HepG2 (cell line): ENCODE results near the gene AK3. TPM values are rescaled to one million over a fixed set of nuclear protein-coding genes. Genes with fewer than 3 reads are reported as not detected.

Source experiments
- AGO2 ChIP-seq: fragments of 200-400 bp; formaldehyde crosslinking; optimal IDR thresholded peaks from 2 replicates; pipeline ENCODE3; 2017; ENCODE audit warnings: mild to moderate bottlenecking, low read depth, low read length, moderate library complexity
- BCL6 ChIP-seq: IDR thresholded peaks from 2 replicates; pipeline ENCODE4 v1.6.1; 2016; ENCODE audit warnings: missing genetic modification reagents, missing compliant biosample characterization
- CREB1 ChIP-seq, 2 experiments: fragments of 450-650 bp in 1 of 2; IDR thresholded peaks; 2 replicates each; pipeline ENCODE4 v1.6.1; 2016 to 2017; ENCODE audit warnings: control low read depth in 1 of 2, mild to moderate bottlenecking in 1 of 2, missing compliant biosample characterization in 1 of 2, missing genetic modification characterization in 1 of 2
- EZH2 ChIP-seq: conservative IDR thresholded peaks from 2 replicates; pipeline ENCODE4 v1.6.1; 2012; ENCODE audit warnings: mild to moderate bottlenecking, low read depth, low read length, moderate library complexity
- HOXA9 ChIP-seq: sonication (generic); formaldehyde crosslinking; IDR thresholded peaks from 2 replicates; pipeline ENCODE4 v1.8.1; 2022; ENCODE audit warnings: missing genetic modification reagents, mild to moderate bottlenecking, moderate library complexity, borderline replicate concordance
- KDM6A ChIP-seq: IDR thresholded peaks from 2 replicates; pipeline ENCODE4 v1.6.1; 2016; ENCODE audit warnings: low read depth
- NONO ChIP-seq, 2 experiments: fragments of 450-650 bp in 1 of 2; sonication (generic) in 1 of 2; formaldehyde crosslinking in 1 of 2; IDR thresholded peaks in 1 of 2; conservative IDR thresholded peaks in 1 of 2; 2 replicates each; pipeline versions ENCODE4 v1.6.1 to v1.8.0; 2017 to 2022; ENCODE audit warnings: mild to moderate bottlenecking in 1 of 2, missing genetic modification reagents in 1 of 2, moderate library complexity in 1 of 2
- NR2F1 ChIP-seq, 2 experiments: fragments of 450-650 bp in 1 of 2; formaldehyde crosslinking in 1 of 2; IDR thresholded peaks; 2 replicates each; pipeline versions ENCODE4 v1.5.0 to v1.6.1; 2016 to 2020; ENCODE audit warnings: mild to moderate bottlenecking in 1 of 2, missing compliant biosample characterization in 1 of 2, missing genetic modification reagents in 1 of 2, moderate library complexity in 1 of 2
- RFX1 ChIP-seq: fragments of 450-650 bp; IDR thresholded peaks from 2 replicates; pipeline ENCODE4 v1.6.1; 2017
- SOX5 ChIP-seq: IDR thresholded peaks from 2 replicates; pipeline ENCODE4 v1.6.1; 2016; ENCODE audit warnings: borderline replicate concordance
- SP5 ChIP-seq: IDR thresholded peaks from 2 replicates; pipeline ENCODE4 v1.6.1; 2016; ENCODE audit warnings: low read depth, borderline replicate concordance
- SSRP1 ChIP-seq: IDR thresholded peaks from 2 replicates; pipeline ENCODE4 v1.6.1; 2016; ENCODE audit warnings: control low read depth
- ZBTB38 ChIP-seq: sonication (generic); formaldehyde crosslinking; IDR thresholded peaks from 2 replicates; pipeline ENCODE4 v1.5.1; 2020; ENCODE audit warnings: mild to moderate bottlenecking, missing genetic modification reagents
- ZFP62 ChIP-seq: sonication (generic); formaldehyde crosslinking; IDR thresholded peaks from 2 replicates; pipeline ENCODE4 v1.4.0; 2020; ENCODE audit warnings: missing genetic modification reagents
- ZNF136 ChIP-seq: sonication (generic); formaldehyde crosslinking; IDR thresholded peaks from 2 replicates; pipeline ENCODE4 v1.8.1; 2022; ENCODE audit warnings: low read depth, mild to moderate bottlenecking, moderate library complexity, missing genetic modification reagents
- ZNF546 ChIP-seq: sonication (generic); formaldehyde crosslinking; conservative IDR thresholded peaks from 2 replicates; pipeline ENCODE4 v1.8.1; 2023; ENCODE audit warnings: mild to moderate bottlenecking, missing genetic modification reagents
- ZNF678 ChIP-seq: sonication (generic); formaldehyde crosslinking; IDR thresholded peaks from 2 replicates; pipeline ENCODE4 v1.4.0; 2020; ENCODE audit warnings: mild to moderate bottlenecking, missing genetic modification reagents
- polyA plus RNA-seq, 8 experiments: library from polyadenylated mRNA; depleted of rRNA in 3 of 8; stranded (reverse) in 7 of 8; unstranded in 1 of 8; fragments of >200 nt; fragmentation: Illumina TruSeq in 4 of 8; extraction: Trizol in 4 of 8; gene quantifications; 2 replicates each; pipeline versions ENCODE4 v1.2.1 to v1.2.3, GENCODE V29; 2011 to 2016; ENCODE audit warnings: low read depth in 4 of 8, missing spikeins in 1 of 8, mixed read lengths in 1 of 8; ENCODE audit not compliant: insufficient read depth in 1 of 8
- total RNA-seq, 5 experiments: library from RNA; depleted of rRNA; stranded (reverse); fragments of >200 nt; fragmentation: Illumina TruSeq; extraction: Trizol; gene quantifications; 2 replicates each; pipeline ENCODE4 v1.2.3, GENCODE V29; 2016; ENCODE audit warnings: low read depth in 1 of 5
- TF ChIP-seq, protein P1 (sequence below): sonication (generic); formaldehyde crosslinking; IDR thresholded peaks from 2 replicates; pipeline ENCODE4 v1.4.0; 2020; ENCODE audit warnings: missing genetic modification reagents
- TF ChIP-seq, protein P2 (sequence below): sonication (generic); formaldehyde crosslinking; IDR thresholded peaks from 2 replicates; pipeline ENCODE4; 2020; ENCODE audit warnings: missing genetic modification reagents, mild to moderate bottlenecking, borderline replicate concordance
- TF ChIP-seq, protein P3 (sequence below): sonication (generic); formaldehyde crosslinking; IDR thresholded peaks from 2 replicates; pipeline ENCODE4 v1.5.0; 2020; ENCODE audit warnings: mild to moderate bottlenecking, missing genetic modification reagents
- TF ChIP-seq, protein P4 (sequence below): sonication (generic); formaldehyde crosslinking; IDR thresholded peaks from 2 replicates; pipeline ENCODE4 v1.5.1; 2020; ENCODE audit warnings: mild to moderate bottlenecking, missing genetic modification reagents, moderate library complexity

Gene AK3
- total and polyA plus RNA-seq, 2 of the 13 experiments (the other 11 are each of a cell fraction or from before 2014, with no cell fraction given): 76.8 to 109 TPM

DNA sequence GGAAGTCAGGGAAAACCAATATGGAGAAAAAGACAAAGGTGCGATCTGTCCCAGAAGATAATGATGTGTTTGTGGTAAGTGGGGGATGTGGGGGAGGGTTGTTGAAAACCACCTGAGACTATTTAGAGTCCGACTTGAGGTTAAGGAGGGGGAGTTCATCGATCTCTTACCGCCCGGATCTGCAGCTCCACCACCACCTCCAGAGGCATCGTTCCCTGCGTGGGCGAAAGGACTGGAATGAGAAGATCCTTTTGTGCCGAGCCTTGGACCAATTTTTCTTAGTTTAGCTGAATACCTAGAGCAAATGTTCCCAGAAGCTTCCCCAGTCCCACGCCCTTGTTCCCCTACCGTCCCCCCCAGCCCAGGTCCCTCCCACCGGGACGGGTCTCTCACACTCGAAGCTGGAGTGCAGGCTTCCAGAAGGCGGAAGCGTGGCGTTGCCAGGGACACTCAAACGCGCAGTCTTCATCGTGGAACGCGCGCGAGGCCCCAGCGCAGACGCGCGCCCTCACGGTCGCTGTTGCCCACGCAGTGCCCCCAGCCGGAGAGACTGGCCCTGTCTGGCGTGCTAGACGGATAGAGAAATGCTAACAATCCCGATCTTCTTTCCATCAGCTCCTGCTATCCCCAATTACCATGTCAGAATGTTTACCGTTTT, 74.8 kb downstream of the AK3 start, which contains the start of gene SPATA6L (continued):
- TF ChIP-seq ZNF546 (CRISPR knock-in tag) (no peak), EZH2 (no peak), NR2F1 (CRISPR knock-in tag; IDR thresholded peaks at IDR 0.05) (no peak), SSRP1 (CRISPR knock-in tag) (peak; percentile 24; the same call in 1 of the 2 replicates), CREB1 (IDR thresholded peaks at IDR 0.05) (no peak), CREB1 (CRISPR knock-in tag; IDR thresholded peaks at IDR 0.05) (no peak), RFX1 (peak; percentile 28; the same call in 1 of the 2 replicates), ZNF136 (CRISPR knock-in tag) (no peak), AGO2 (peak; percentile 79), HOXA9 (no peak), NONO (IDR thresholded peaks at IDR 0.05) (no peak), NONO (CRISPR knock-in tag; conservative IDR thresholded peaks at IDR 0.05) (0 out of 2 replicates have a peak, but pooled peaks have one; percentile 39), ZFP62 (CRISPR knock-in tag) (no peak), BCL6 (0 out of 2 replicates have a peak, but pooled peaks have one; percentile 9), SOX5 (CRISPR knock-in tag) (0 out of 2 replicates have a peak, but pooled peaks have one; percentile 5), KDM6A (CRISPR knock-in tag) (no peak), SP5 (CRISPR knock-in tag) (no peak), ZBTB38 (CRISPR knock-in tag) (peak; percentile 56), ZNF678 (CRISPR knock-in tag) (no peak)
- TF ChIP-seq, protein P1, sequence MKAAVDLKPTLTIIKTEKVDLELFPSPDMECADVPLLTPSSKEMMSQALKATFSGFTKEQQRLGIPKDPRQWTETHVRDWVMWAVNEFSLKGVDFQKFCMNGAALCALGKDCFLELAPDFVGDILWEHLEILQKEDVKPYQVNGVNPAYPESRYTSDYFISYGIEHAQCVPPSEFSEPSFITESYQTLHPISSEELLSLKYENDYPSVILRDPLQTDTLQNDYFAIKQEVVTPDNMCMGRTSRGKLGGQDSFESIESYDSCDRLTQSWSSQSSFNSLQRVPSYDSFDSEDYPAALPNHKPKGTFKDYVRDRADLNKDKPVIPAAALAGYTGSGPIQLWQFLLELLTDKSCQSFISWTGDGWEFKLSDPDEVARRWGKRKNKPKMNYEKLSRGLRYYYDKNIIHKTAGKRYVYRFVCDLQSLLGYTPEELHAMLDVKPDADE (CRISPR knock-in tag): no peak
- TF ChIP-seq, protein P2, sequence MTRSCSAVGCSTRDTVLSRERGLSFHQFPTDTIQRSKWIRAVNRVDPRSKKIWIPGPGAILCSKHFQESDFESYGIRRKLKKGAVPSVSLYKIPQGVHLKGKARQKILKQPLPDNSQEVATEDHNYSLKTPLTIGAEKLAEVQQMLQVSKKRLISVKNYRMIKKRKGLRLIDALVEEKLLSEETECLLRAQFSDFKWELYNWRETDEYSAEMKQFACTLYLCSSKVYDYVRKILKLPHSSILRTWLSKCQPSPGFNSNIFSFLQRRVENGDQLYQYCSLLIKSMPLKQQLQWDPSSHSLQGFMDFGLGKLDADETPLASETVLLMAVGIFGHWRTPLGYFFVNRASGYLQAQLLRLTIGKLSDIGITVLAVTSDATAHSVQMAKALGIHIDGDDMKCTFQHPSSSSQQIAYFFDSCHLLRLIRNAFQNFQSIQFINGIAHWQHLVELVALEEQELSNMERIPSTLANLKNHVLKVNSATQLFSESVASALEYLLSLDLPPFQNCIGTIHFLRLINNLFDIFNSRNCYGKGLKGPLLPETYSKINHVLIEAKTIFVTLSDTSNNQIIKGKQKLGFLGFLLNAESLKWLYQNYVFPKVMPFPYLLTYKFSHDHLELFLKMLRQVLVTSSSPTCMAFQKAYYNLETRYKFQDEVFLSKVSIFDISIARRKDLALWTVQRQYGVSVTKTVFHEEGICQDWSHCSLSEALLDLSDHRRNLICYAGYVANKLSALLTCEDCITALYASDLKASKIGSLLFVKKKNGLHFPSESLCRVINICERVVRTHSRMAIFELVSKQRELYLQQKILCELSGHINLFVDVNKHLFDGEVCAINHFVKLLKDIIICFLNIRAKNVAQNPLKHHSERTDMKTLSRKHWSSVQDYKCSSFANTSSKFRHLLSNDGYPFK (CRISPR knock-in tag): peak; percentile 32; the same call in 1 of the 2 replicates
- TF ChIP-seq, protein P3, sequence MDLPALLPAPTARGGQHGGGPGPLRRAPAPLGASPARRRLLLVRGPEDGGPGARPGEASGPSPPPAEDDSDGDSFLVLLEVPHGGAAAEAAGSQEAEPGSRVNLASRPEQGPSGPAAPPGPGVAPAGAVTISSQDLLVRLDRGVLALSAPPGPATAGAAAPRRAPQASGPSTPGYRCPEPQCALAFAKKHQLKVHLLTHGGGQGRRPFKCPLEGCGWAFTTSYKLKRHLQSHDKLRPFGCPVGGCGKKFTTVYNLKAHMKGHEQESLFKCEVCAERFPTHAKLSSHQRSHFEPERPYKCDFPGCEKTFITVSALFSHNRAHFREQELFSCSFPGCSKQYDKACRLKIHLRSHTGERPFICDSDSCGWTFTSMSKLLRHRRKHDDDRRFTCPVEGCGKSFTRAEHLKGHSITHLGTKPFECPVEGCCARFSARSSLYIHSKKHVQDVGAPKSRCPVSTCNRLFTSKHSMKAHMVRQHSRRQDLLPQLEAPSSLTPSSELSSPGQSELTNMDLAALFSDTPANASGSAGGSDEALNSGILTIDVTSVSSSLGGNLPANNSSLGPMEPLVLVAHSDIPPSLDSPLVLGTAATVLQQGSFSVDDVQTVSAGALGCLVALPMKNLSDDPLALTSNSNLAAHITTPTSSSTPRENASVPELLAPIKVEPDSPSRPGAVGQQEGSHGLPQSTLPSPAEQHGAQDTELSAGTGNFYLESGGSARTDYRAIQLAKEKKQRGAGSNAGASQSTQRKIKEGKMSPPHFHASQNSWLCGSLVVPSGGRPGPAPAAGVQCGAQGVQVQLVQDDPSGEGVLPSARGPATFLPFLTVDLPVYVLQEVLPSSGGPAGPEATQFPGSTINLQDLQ (CRISPR knock-in tag): no peak
- TF ChIP-seq, protein P4, sequence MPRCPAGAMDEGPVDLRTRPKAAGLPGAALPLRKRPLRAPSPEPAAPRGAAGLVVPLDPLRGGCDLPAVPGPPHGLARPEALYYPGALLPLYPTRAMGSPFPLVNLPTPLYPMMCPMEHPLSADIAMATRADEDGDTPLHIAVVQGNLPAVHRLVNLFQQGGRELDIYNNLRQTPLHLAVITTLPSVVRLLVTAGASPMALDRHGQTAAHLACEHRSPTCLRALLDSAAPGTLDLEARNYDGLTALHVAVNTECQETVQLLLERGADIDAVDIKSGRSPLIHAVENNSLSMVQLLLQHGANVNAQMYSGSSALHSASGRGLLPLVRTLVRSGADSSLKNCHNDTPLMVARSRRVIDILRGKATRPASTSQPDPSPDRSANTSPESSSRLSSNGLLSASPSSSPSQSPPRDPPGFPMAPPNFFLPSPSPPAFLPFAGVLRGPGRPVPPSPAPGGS: 0 out of 2 replicates have a peak, but pooled peaks have one; percentile 65
